Neuronal stem cell (in vitro differentiated cells): Measurements from ENCODE around the gene PARN. TPM values are rescaled to one million over a fixed set of nuclear protein-coding genes. Genes with fewer than 3 reads are reported as not detected.

Experiments
- DNase-seq: peaks from one replicate; pipeline ENCODE4 v3.0.0-alpha.2; 2013; ENCODE audit warnings: low spot score
- H2AFZ ChIP-seq: one replicate; pipeline ENCODE4 v1.6.1; 2013; ENCODE audit warnings: mild to moderate bottlenecking, low read length, inconsistent platforms
- H2AK5ac ChIP-seq: 2 replicates; pipeline ENCODE4 v1.6.1; 2013; ENCODE audit warnings: low read depth, mild to moderate bottlenecking, inconsistent platforms, low read length, moderate library complexity, mixed read lengths
- H2BK120ac ChIP-seq: 2 replicates; pipeline ENCODE4 v1.6.1; 2013; ENCODE audit warnings: low read depth, mild to moderate bottlenecking, inconsistent platforms, low read length, moderate library complexity, mixed read lengths
- H2BK12ac ChIP-seq: one replicate; pipeline ENCODE4 v1.6.1; 2013; ENCODE audit warnings: low read length, inconsistent platforms
- H2BK15ac ChIP-seq: 2 replicates; pipeline ENCODE4 v1.6.1; 2013; ENCODE audit warnings: mild to moderate bottlenecking, low read length, inconsistent platforms, mixed read lengths
- H2BK5ac ChIP-seq: one replicate; pipeline ENCODE4 v1.6.1; 2013; ENCODE audit warnings: inconsistent platforms, mild to moderate bottlenecking, low read length, moderate library complexity
- H3K14ac ChIP-seq: one replicate; pipeline ENCODE4 v1.6.1; 2013; ENCODE audit warnings: low read length, inconsistent platforms
- H3K18ac ChIP-seq: 2 replicates; pipeline ENCODE4 v1.6.1; 2013; ENCODE audit warnings: low read length, inconsistent platforms
- H3K23ac ChIP-seq: 2 replicates; pipeline ENCODE4 v1.6.1; 2013; ENCODE audit warnings: low read depth, mild to moderate bottlenecking, mixed read lengths, low read length, inconsistent platforms; ENCODE audit not compliant: poor library complexity
- H3K27ac ChIP-seq: replicated peaks from 3 replicates; pipeline ENCODE4 v1.5.1; 2013; ENCODE audit warnings: low read length, inconsistent platforms
- H3K27me3 ChIP-seq, 3 experiments: 2 replicates each; pipeline ENCODE4 v1.6.1; 2013; ENCODE audit warnings: low read length in 3 of 3, mild to moderate bottlenecking in 2 of 3, inconsistent platforms in 1 of 3, low read depth in 1 of 3, mixed read lengths in 1 of 3, moderate library complexity in 1 of 3; ENCODE audit not compliant: control insufficient read depth in 3 of 3, insufficient read depth in 3 of 3
- H3K36me3 ChIP-seq, 2 donors: replicated peaks in 1 of 2; 2 replicates each; pipeline ENCODE4 v1.6.1; 2013; ENCODE audit warnings: low read length in 2 of 2; ENCODE audit not compliant: control insufficient read depth in 2 of 2, insufficient read depth in 2 of 2
- H3K4ac ChIP-seq: 2 replicates; pipeline ENCODE4 v1.6.1; 2013; ENCODE audit warnings: inconsistent platforms, mild to moderate bottlenecking, low read length, moderate library complexity
- H3K4me1 ChIP-seq, 2 donors: 1 replicate in 1 of 2; 2 replicates in 1 of 2; pipeline ENCODE4 v1.6.1; 2013; ENCODE audit warnings: low read length in 2 of 2, low read depth in 1 of 2; ENCODE audit not compliant: control insufficient read depth in 2 of 2, insufficient read depth in 1 of 2
- H3K4me2 ChIP-seq: one replicate; pipeline ENCODE4 v1.6.1; 2013; ENCODE audit warnings: mild to moderate bottlenecking, low read length, inconsistent platforms; ENCODE audit not compliant: insufficient read depth, poor library complexity, severe bottlenecking
- H3K4me3 ChIP-seq, 2 donors: 2 replicates each; pipeline ENCODE4 v1.5.1; 2013; ENCODE audit warnings: low read length in 2 of 2, mild to moderate bottlenecking in 2 of 2, inconsistent platforms in 1 of 2, moderate library complexity in 1 of 2
- H3K79me1 ChIP-seq: one replicate; pipeline ENCODE4 v1.6.1; 2013; ENCODE audit warnings: low read depth, mild to moderate bottlenecking, inconsistent platforms, low read length, moderate library complexity
- H3K9ac ChIP-seq: one replicate; pipeline ENCODE4 v1.6.1; 2013; ENCODE audit warnings: mild to moderate bottlenecking, low read depth, low read length, inconsistent platforms; ENCODE audit not compliant: poor library complexity
- H3K9me3 ChIP-seq, 2 donors: replicated peaks in 1 of 2; 2 replicates each; pipeline versions ENCODE3 to v1.6.1; 2013; ENCODE audit warnings: low read length in 2 of 2, mild to moderate bottlenecking in 2 of 2, inconsistent platforms in 1 of 2, low read depth in 1 of 2, mixed read lengths in 1 of 2, moderate library complexity in 1 of 2; ENCODE audit not compliant: control insufficient read depth in 2 of 2, insufficient read depth in 1 of 2
- H4K8ac ChIP-seq: one replicate; pipeline ENCODE4 v1.6.1; 2013; ENCODE audit warnings: low read depth, mild to moderate bottlenecking, inconsistent platforms, low read length, moderate library complexity
- H4K91ac ChIP-seq: one replicate; pipeline ENCODE4 v1.6.1; 2013; ENCODE audit warnings: low read length, low read depth, mild to moderate bottlenecking, inconsistent platforms; ENCODE audit not compliant: poor library complexity
- WGBS, 2 donors: extraction: QIAGEN DNeasy Blood & Tissue Kit; methylation state at CpG; one replicate each; pipeline ENCODE4 v1.1.7; 2013; ENCODE audit warnings: missing lambda C conversion rate in 2 of 2, mixed read lengths in 1 of 2; ENCODE audit not compliant: insufficient read length in 2 of 2, insufficient replicate concordance in 1 of 2; ENCODE audit errors: extremely low coverage in 2 of 2; 5-methylcytosine and 5-hydroxymethylcytosine counted together
- polyA plus RNA-seq, 2 experiments: library from polyadenylated mRNA; stranded (reverse); fragments of 200-250 nt; gene quantifications; one replicate each; pipeline ENCODE4 v1.2.3, GENCODE V29; 2013

Gene PARN, protein sequence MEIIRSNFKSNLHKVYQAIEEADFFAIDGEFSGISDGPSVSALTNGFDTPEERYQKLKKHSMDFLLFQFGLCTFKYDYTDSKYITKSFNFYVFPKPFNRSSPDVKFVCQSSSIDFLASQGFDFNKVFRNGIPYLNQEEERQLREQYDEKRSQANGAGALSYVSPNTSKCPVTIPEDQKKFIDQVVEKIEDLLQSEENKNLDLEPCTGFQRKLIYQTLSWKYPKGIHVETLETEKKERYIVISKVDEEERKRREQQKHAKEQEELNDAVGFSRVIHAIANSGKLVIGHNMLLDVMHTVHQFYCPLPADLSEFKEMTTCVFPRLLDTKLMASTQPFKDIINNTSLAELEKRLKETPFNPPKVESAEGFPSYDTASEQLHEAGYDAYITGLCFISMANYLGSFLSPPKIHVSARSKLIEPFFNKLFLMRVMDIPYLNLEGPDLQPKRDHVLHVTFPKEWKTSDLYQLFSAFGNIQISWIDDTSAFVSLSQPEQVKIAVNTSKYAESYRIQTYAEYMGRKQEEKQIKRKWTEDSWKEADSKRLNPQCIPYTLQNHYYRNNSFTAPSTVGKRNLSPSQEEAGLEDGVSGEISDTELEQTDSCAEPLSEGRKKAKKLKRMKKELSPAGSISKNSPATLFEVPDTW
- polyA plus RNA-seq (2013, experiment 1 of 2), result 24.0 TPM
- 24.7 TPM for polyA plus RNA-seq (2013, experiment 2 of 2)

DNA sequence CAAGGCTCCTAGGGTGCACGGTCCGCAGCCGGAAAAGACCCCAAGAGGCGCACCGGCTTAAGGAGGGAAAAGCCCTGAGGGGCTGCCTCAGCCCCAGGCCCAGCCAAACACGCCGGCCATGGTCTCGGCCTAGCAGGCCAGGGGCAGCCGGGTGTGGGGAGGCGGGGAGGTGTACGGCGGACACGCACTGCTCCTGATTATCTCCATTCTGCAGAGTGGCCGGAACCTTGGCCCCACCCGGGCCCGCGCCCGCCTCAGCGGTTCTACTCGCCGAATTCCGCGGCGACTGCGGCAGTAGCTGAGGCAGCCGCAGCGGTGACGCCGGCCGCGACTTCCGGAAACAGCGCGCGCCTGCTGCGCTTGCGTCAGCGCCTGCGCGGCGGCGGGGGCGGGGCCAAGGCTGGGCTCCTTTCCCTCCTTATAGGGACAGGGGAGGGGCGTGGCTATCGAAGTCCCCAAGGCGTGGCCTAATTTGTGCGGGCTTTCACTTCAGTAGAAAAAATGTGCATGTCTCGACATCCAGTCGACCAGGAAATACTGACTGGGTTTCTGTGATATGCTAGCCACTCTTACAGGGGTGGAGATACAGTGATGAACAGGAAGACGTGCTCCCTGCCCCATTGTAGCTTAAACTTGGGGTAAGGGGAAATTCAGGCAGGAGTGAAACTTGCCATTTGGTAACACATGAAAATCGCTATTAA is at the start of gene PARN:
Gene PARN, minus strand, starts transcription at position 342 of the 701 bp plus-strand sequence. Its CDS starts 135 bp downstream, at position 207.
- Histone ChIP-seq H3K9me3 (peaks cover 0 to 1% of the 10 kb centered on the region in 2 donors), H2BK5ac (peak within 1 kb of the TSS; percentile 54), H3K79me1 (peaks cover 7% of the 10 kb centered on the region), H3K23ac (peak within 1 kb of the TSS; percentile 96), H3K14ac (peak within 1 kb of the TSS; percentile 39), H2BK120ac (no peak within 1 kb of the TSS), H3K9ac (peak within 1 kb of the TSS; percentile 97), H3K4ac (no peak within 1 kb of the TSS), H3K4me3 (peak within 1 kb of the TSS; percentile 86 to 88), H3K27ac (peak within 1 kb of the TSS; percentile 69), H3K4me1 (peaks cover 12 to 13% of the 10 kb centered on the region in 2 donors), H4K8ac (no peak within 1 kb of the TSS), H3K18ac (peak within 1 kb of the TSS; percentile 84), H2AFZ (peak within 1 kb of the TSS; percentile 88), H2AK5ac (peak within 1 kb of the TSS; percentile 79), H3K27me3 (no peaks in the 10 kb centered on the region), H3K4me2 (peak within 1 kb of the TSS; percentile 85), H4K91ac (peak within 1 kb of the TSS; percentile 38), H2BK12ac (no peak within 1 kb of the TSS), H2BK15ac (no peak within 1 kb of the TSS), H3K36me3 (peaks cover 3 to 46% of the 10 kb centered on the region in 2 donors)
- DNase-seq, result peak; percentile 93
- no CpG with 5 or more reads among the region's 51 CpGs for WGBS, 2 donors

- DNase-seq, result no peak
- no peak overlapping the region for H3K14ac ChIP-seq
- H3K9ac ChIP-seq, result no peak overlapping the region
- no peaks in the 10 kb centered on the region for H3K27me3 ChIP-seq
- H3K4me2 ChIP-seq, result no peak overlapping the region
- no peak overlapping the region for H3K4ac ChIP-seq
- no peak overlapping the region for H3K27ac ChIP-seq
- H3K4me3 ChIP-seq, result no peak overlapping the region
- no peak overlapping the region for H2BK12ac ChIP-seq
- H3K18ac ChIP-seq, result no peak overlapping the region
- H2BK5ac ChIP-seq, result no peak overlapping the region
- H3K23ac ChIP-seq, result no peak overlapping the region
- H3K79me1 ChIP-seq, result no peaks in the 10 kb centered on the region
- H2AFZ ChIP-seq, result no peak overlapping the region
- H3K4me1 ChIP-seq, result no peaks in the 10 kb centered on the region
- H3K36me3 ChIP-seq, result no peaks in the 10 kb centered on the region
- H3K9me3 ChIP-seq, result no peaks in the 10 kb centered on the region
- no CpG with 5 or more reads among the region's 11 CpGs for WGBS, 2 donors
- no peak overlapping the region for H2BK15ac ChIP-seq
- no peak overlapping the region for H2AK5ac ChIP-seq
- no peak overlapping the region for H4K91ac ChIP-seq
- no peak overlapping the region for H4K8ac ChIP-seq
- H2BK120ac ChIP-seq, result no peak overlapping the region
Measured at GRCh38 chr16:14678748-14679497, 48.9 kb upstream of the PARN start.

GRCh38 chr16:14677627-14678026 is 47.6 kb upstream of the PARN start:
- no peaks in the 10 kb centered on the region for H3K36me3 ChIP-seq
- no peak overlapping the region for H2BK5ac ChIP-seq
- H3K18ac ChIP-seq, result no peak overlapping the region
- no peak overlapping the region for H2BK15ac ChIP-seq
- H2AFZ ChIP-seq, result no peak overlapping the region
- H3K9ac ChIP-seq, result no peak overlapping the region
- no peak overlapping the region for H3K4me2 ChIP-seq
- no peaks in the 10 kb centered on the region for H3K79me1 ChIP-seq
- no CpG with 5 or more reads among the region's 5 CpGs for WGBS, 2 donors
- no peak overlapping the region for H3K23ac ChIP-seq
- no peak overlapping the region for H2AK5ac ChIP-seq
- H4K8ac ChIP-seq, result no peak overlapping the region
- H3K4ac ChIP-seq, result no peak overlapping the region
- no peak overlapping the region for H3K14ac ChIP-seq
- no peak overlapping the region for H2BK120ac ChIP-seq
- no peak overlapping the region for H3K4me3 ChIP-seq
- no peak overlapping the region for H2BK12ac ChIP-seq
- H3K9me3 ChIP-seq, result no peaks in the 10 kb centered on the region
- no peaks in the 10 kb centered on the region for H3K27me3 ChIP-seq
- no peaks in the 10 kb centered on the region for H3K4me1 ChIP-seq
- H4K91ac ChIP-seq, result no peak overlapping the region
- no peak for DNase-seq
- H3K27ac ChIP-seq, result no peak overlapping the region
